H7 (cell line): Measurements from ENCODE around the gene GTF2H1. TPM values are rescaled to one million over a fixed set of nuclear protein-coding genes. Genes with fewer than 3 reads are reported as not detected.
"Not testable (repeated sequence)": the region's sequence is repeated elsewhere in the genome, so short reads cannot be mapped to it uniquely, and the experiment has no call there.

ENCODE experiments used
- DNase-seq: peaks from one replicate; pipeline ENCODE4 v3.0.0; 2012
- H3K27me3 ChIP-seq: 2 replicates; pipeline ENCODE4 v1.6.0; 2011; ENCODE audit warnings: mild to moderate bottlenecking, low read length; ENCODE audit not compliant: control insufficient read depth, insufficient read depth
- H3K36me3 ChIP-seq: replicated peaks from 2 replicates; pipeline ENCODE4 v1.5.1; 2011; ENCODE audit warnings: low read length; ENCODE audit not compliant: control insufficient read depth, insufficient read depth
- H3K4me3 ChIP-seq: 2 replicates; pipeline ENCODE4 v1.5.1; 2011; ENCODE audit warnings: low read depth, mild to moderate bottlenecking, control low read depth, low read length, moderate library complexity; ENCODE audit not compliant: insufficient read depth
- total RNA-seq: library from RNA; depleted of rRNA; stranded (reverse); fragments of >200 nt; shearing (Covaris generic); gene quantifications from 2 replicates; pipeline ENCODE4 v1.2.3, GENCODE V29; 2014

GTF2H1 gene
- total RNA-seq, 1 experiment from 2014 or later = 31.1 TPM

GRCh38 chr11:18375941-18376340 lies 53.6 kb downstream of the GTF2H1 start:
- Histone ChIP-seq H3K36me3 (no peaks in the 10 kb centered on the region), H3K4me3 (no peak overlapping the region), H3K27me3 (no peaks in the 10 kb centered on the region)
- no peak for DNase-seq

- no peaks in the 10 kb centered on the region for H3K36me3 ChIP-seq
- no peak overlapping the region for H3K4me3 ChIP-seq
- no peak for DNase-seq
- no peaks in the 10 kb centered on the region for H3K27me3 ChIP-seq
These were observed 56.8 kb downstream of the GTF2H1 start for GRCh38 chr11:18379201-18379600.

GRCh38 chr11:18383388-18384156 lies 61.2 kb downstream of the GTF2H1 start:
- Histone ChIP-seq H3K27me3 (no peaks in the 10 kb centered on the region), H3K4me3 (no peak overlapping the region), H3K36me3 (no peaks in the 10 kb centered on the region)
- DNase-seq = peak; percentile 25

GRCh38 chr11:18384157-18384641 lies 61.8 kb downstream of the GTF2H1 start:
- DNase-seq = no peak
- Histone ChIP-seq H3K4me3 (no peak overlapping the region), H3K27me3 (no peaks in the 10 kb centered on the region), H3K36me3 (no peaks in the 10 kb centered on the region)

GRCh38 chr11:18390088-18390487 lies 67.7 kb downstream of the GTF2H1 start:
- H3K4me3 ChIP-seq = no peak overlapping the region
- peaks cover 2% of the 10 kb centered on the region; the same call in 1 of the 2 replicates for H3K27me3 ChIP-seq
- no peaks in the 10 kb centered on the region for H3K36me3 ChIP-seq
- no peak for DNase-seq

GRCh38 chr11:18392434-18393321 lies 70.3 kb downstream of the GTF2H1 start:
- no peak overlapping the region for H3K4me3 ChIP-seq
- peaks cover 1% of the 10 kb centered on the region; the same call in 1 of the 2 replicates for H3K36me3 ChIP-seq
- DNase-seq = no peak
- H3K27me3 ChIP-seq = peaks cover 2% of the 10 kb centered on the region; the same call in 1 of the 2 replicates

GRCh38 chr11:18393581-18394274 lies 71.4 kb downstream of the GTF2H1 start:
- peaks cover 1% of the 10 kb centered on the region; the same call in 1 of the 2 replicates for H3K36me3 ChIP-seq
- H3K27me3 ChIP-seq = peaks cover 2% of the 10 kb centered on the region; the same call in 1 of the 2 replicates
- DNase-seq = no peak
- peak overlapping the region; percentile 90 for H3K4me3 ChIP-seq

GRCh38 chr11:18394275-18394927 lies 72.0 kb downstream of the GTF2H1 start, which contains the start of gene LDHA:
TSS of gene LDHA (plus strand) at chr11:18394563. CDS start at chr11:18396843, 2,280 bp downstream.
- DNase-seq = peak; percentile 83

GRCh38 chr11:18394928-18395734 lies 72.8 kb downstream of the GTF2H1 start:
- Histone ChIP-seq H3K27me3 (peaks cover 2% of the 10 kb centered on the region; the same call in 1 of the 2 replicates), H3K36me3 (peaks cover 11% of the 10 kb centered on the region), H3K4me3 (peak overlapping the region; percentile 90)
- peak; percentile 53 for DNase-seq

More at GRCh38 chr11:18394275-18394927, 72.0 kb downstream of the GTF2H1 start, which contains the start of gene LDHA:
- H3K27me3 ChIP-seq = peaks cover 2% of the 10 kb centered on the region; the same call in 1 of the 2 replicates
- H3K36me3 ChIP-seq = peaks cover 4% of the 10 kb centered on the region
- peak within 1 kb of the TSS; percentile 90 for H3K4me3 ChIP-seq

- H3K36me3 ChIP-seq = peaks cover 14% of the 10 kb centered on the region
- peak overlapping the region; percentile 90 for H3K4me3 ChIP-seq
- peaks cover 2% of the 10 kb centered on the region; the same call in 1 of the 2 replicates for H3K27me3 ChIP-seq
- peak; percentile 96 for DNase-seq
These were observed 73.6 kb downstream of the GTF2H1 start for GRCh38 chr11:18395735-18396504.

- no peak for DNase-seq
- H3K27me3 ChIP-seq = peaks cover 2% of the 10 kb centered on the region; the same call in 1 of the 2 replicates
- peaks cover 18% of the 10 kb centered on the region for H3K36me3 ChIP-seq
- H3K4me3 ChIP-seq = no peak overlapping the region
These were observed 75.6 kb downstream of the GTF2H1 start for GRCh38 chr11:18397921-18398320.

GRCh38 chr11:18401077-18401476 lies 78.7 kb downstream of the GTF2H1 start:
- DNase-seq, H3K27me3 ChIP-seq, H3K4me3 ChIP-seq: not testable (repeated sequence)
- peaks cover 24% of the 10 kb centered on the region for H3K36me3 ChIP-seq
